PFSK-1 (cell line): ENCODE measurements around the gene TFEB.

ENCODE experiments used
- FOXP2 ChIP-seq: optimal IDR thresholded peaks from 2 replicates; pipeline ENCODE3; 2011; ENCODE audit warnings: borderline replicate concordance, control low read depth, inconsistent platforms; ENCODE audit not compliant: insufficient read depth; ENCODE audit errors: extremely low read length, extremely low read depth
- POLR2AphosphoS5 ChIP-seq: IDR thresholded peaks from 2 replicates; pipeline ENCODE4 v1.6.1; 2012; ENCODE audit warnings: low read depth, mild to moderate bottlenecking, control low read depth, low read length, moderate library complexity
- REST ChIP-seq, 2 experiments: IDR thresholded peaks; 2 replicates each; pipeline versions ENCODE4 v1.6.1 to v1.8.0; 2011 to 2012; ENCODE audit warnings: low read depth in 2 of 2, low read length in 2 of 2, control low read depth in 1 of 2, inconsistent platforms in 1 of 2, mild to moderate bottlenecking in 1 of 2, moderate library complexity in 1 of 2; ENCODE audit not compliant: insufficient read depth in 1 of 2
- SIN3A ChIP-seq: IDR thresholded peaks from 2 replicates; pipeline ENCODE4 v1.6.1; 2012; ENCODE audit warnings: mild to moderate bottlenecking, low read length, moderate library complexity, borderline replicate concordance; ENCODE audit not compliant: insufficient read depth
- TAF1 ChIP-seq: IDR thresholded peaks from 2 replicates; pipeline ENCODE4 v1.6.1; 2012; ENCODE audit warnings: low read length, control low read depth, borderline replicate concordance; ENCODE audit not compliant: insufficient read depth

TFEB gene

GRCh38 chr6:41713159-41713649 is 22.2 kb downstream of the TFEB start:
- TF ChIP-seq SIN3A, result no peak

- TF ChIP-seq FOXP2 (no peak), POLR2AphosphoS5 (no peak), SIN3A (no peak), REST (IDR thresholded peaks at IDR 0.05; ENCODE audit: insufficient read depth in 1 of 2, low read depth in 2 of 2, low read length in 2 of 2) (no peak)
These were observed 22.7 kb downstream of the TFEB start for GRCh38 chr6:41712651-41713103.

GRCh38 chr6:41711323-41712038 is 23.9 kb downstream of the TFEB start:
- TF ChIP-seq POLR2AphosphoS5, result no peak
- no peak for TF ChIP-seq FOXP2
- TF ChIP-seq TAF1, result no peak
- no peak for TF ChIP-seq SIN3A

GRCh38 chr6:41709375-41709774 is 26.0 kb downstream of the TFEB start:
- TF ChIP-seq FOXP2, result no peak
- TF ChIP-seq REST (IDR thresholded peaks at IDR 0.05; ENCODE audit: insufficient read depth in 1 of 2, low read depth in 2 of 2, low read length in 2 of 2), result no peak
- no peak for TF ChIP-seq SIN3A
- TF ChIP-seq POLR2AphosphoS5, result no peak
- no peak for TF ChIP-seq TAF1

GRCh38 chr6:41708856-41709255 is 26.6 kb downstream of the TFEB start:
- no peak for TF ChIP-seq POLR2AphosphoS5
- TF ChIP-seq REST (IDR thresholded peaks at IDR 0.05; ENCODE audit: insufficient read depth in 1 of 2, low read depth in 2 of 2, low read length in 2 of 2), result no peak
- no peak for TF ChIP-seq SIN3A
- TF ChIP-seq TAF1, result no peak
- TF ChIP-seq FOXP2, result no peak

GRCh38 chr6:41707565-41708200 is 27.7 kb downstream of the TFEB start:
- TF ChIP-seq REST (IDR thresholded peaks at IDR 0.05; ENCODE audit: insufficient read depth in 1 of 2, low read depth in 2 of 2, low read length in 2 of 2) (no peak), POLR2AphosphoS5 (no peak), SIN3A (no peak), FOXP2 (no peak), TAF1 (no peak)
